Activated CD8-positive, alpha-beta T cell treated with anti-CD3 and anti-CD28 coated beads for 36 hours (primary cell): ENCODE results near the gene PCDHA6. TPM values are rescaled to one million over a fixed set of nuclear protein-coding genes. Genes with fewer than 3 reads are reported as not detected.
"Not testable (repeated sequence)": the region's sequence is repeated elsewhere in the genome, so short reads cannot be mapped to it uniquely, and the experiment has no call there.

Experiments used
- ATAC-seq: fragments of 200-7000 bp; cut with Tn5 transposase; one replicate; pipeline ENCODE4 v1.10.0; 2021; ENCODE audit warnings: mild to moderate bottlenecking, moderate library complexity
- CTCF ChIA-PET: fragments of 350-600 bp; sonication (Branson Sonifier 250); formaldehyde crosslinking; loops from one replicate; lab custom pipeline; 2021; ENCODE audit warnings: antibody characterized with exemption; lab: Charles Lee
- POLR2A ChIA-PET: fragments of 350-600 bp; sonication (Branson Sonifier 250); formaldehyde crosslinking; loops from one replicate; lab custom pipeline; 2021; ENCODE audit warnings: antibody characterized with exemption; lab: Charles Lee
- DNase-seq: peaks from one replicate; pipeline ENCODE4 v3.0.0-alpha.2; 2020
- H3K27ac Mint-ChIP-seq: one replicate; pipeline ENCODE4 v1.8.0; 2021; ENCODE audit warnings: mild to moderate bottlenecking, mixed read lengths
- H3K27me3 Mint-ChIP-seq: one replicate; pipeline ENCODE4 v1.8.0; 2021; ENCODE audit warnings: mixed read lengths
- H3K36me3 Mint-ChIP-seq: one replicate; pipeline ENCODE4 v1.8.0; 2021; ENCODE audit warnings: low read depth, mixed read lengths
- H3K4me1 Mint-ChIP-seq: one replicate; pipeline ENCODE4 v1.8.0; 2021; ENCODE audit warnings: low read depth, mixed read lengths
- H3K4me3 Mint-ChIP-seq: one replicate; pipeline ENCODE4 v1.8.0; 2021; ENCODE audit warnings: mild to moderate bottlenecking, moderate library complexity, mixed read lengths
- H3K9me3 Mint-ChIP-seq: one replicate; pipeline ENCODE4 v1.8.0; 2021; ENCODE audit warnings: mixed read lengths
- CTCF ChIP-seq: fragments of 200-600 bp; IDR thresholded peaks from one replicate; pipeline ENCODE4 v1.8.0; 2022; ENCODE audit warnings: antibody characterized with exemption, mild to moderate bottlenecking
- intact Hi-C: fragments of 100-400 bp; cut with micrococcal nuclease; formaldehyde crosslinking; loops from one replicate; pipeline ENCODE4 v1.10.0; 2022
- total RNA-seq, 2 experiments: library from RNA; stranded (reverse); gene quantifications; one replicate each; pipeline ENCODE4 v1.2.3, GENCODE V29; 2021

Gene PCDHA6
- total RNA-seq, 2 experiments from 2014 or later: not detected

- DNase-seq (peak; percentile 9), ATAC-seq (no peak)
- H3K9me3 Mint-ChIP-seq: peaks cover 21% of the 10 kb centered on the region
- no peaks in the 10 kb centered on the region for H3K4me1 Mint-ChIP-seq
- H3K4me3 Mint-ChIP-seq: no peak within 1 kb of the TSS
- peaks cover 23% of the 10 kb centered on the region for H3K27me3 Mint-ChIP-seq
- H3K27ac Mint-ChIP-seq: no peak within 1 kb of the TSS
- intact Hi-C loops: no loop called here
- TF ChIP-seq CTCF: no peak
- ChIA-PET POLR2A (no interaction called here), CTCF (interaction anchor here (1.1 to 1.2 kb wide), 2 partner anchors 8 to 15 kb away, joined by 3 read pairs; partner anchors contain the start of gene PCDHA1)
- peaks cover 6% of the 10 kb centered on the region for H3K36me3 Mint-ChIP-seq
Observed at GRCh38 chr5:140800816-140801493, 26.8 kb upstream of the PCDHA6 start, which contains the start of gene PCDHA3. Gene PCDHA3 (plus strand): TSS chr5:140801057.

GRCh38 chr5:140801494-140801841, 26.3 kb upstream of the PCDHA6 start:
- Mint-ChIP-seq H3K4me1 (no peaks in the 10 kb centered on the region), H3K4me3 (no peak overlapping the region), H3K36me3 (peaks cover 6% of the 10 kb centered on the region), H3K27me3 (peaks cover 25% of the 10 kb centered on the region), H3K27ac (no peak overlapping the region), H3K9me3 (peaks cover 21% of the 10 kb centered on the region)
- ChIA-PET CTCF (interaction anchor here (1.1 to 1.2 kb wide), 2 partner anchors 8 to 15 kb away, joined by 3 read pairs; partner anchors contain the start of gene PCDHA1), POLR2A (no interaction called here)
- ATAC-seq (no peak), DNase-seq (no peak)
- intact Hi-C loops: no loop called here
- no peak for TF ChIP-seq CTCF

- POLR2A ChIA-PET, ATAC-seq, H3K27ac Mint-ChIP-seq, H3K4me1 Mint-ChIP-seq, intact Hi-C loops, H3K4me3 Mint-ChIP-seq, DNase-seq, H3K36me3 Mint-ChIP-seq: not testable (repeated sequence)
- Mint-ChIP-seq H3K9me3 (peaks cover 25% of the 10 kb centered on the region), H3K27me3 (peaks cover 30% of the 10 kb centered on the region)
- CTCF ChIA-PET: interaction anchor here (1.1 kb wide), 1 partner anchor 16 kb away, joined by 3 read pairs; the partner anchor contains the start of gene PCDHA1
Observed at GRCh38 chr5:140802381-140802780, 25.4 kb upstream of the PCDHA6 start.

GRCh38 chr5:140802781-140803271, 24.9 kb upstream of the PCDHA6 start:
- intact Hi-C loops: no loop called here

More at GRCh38 chr5:140802781-140803271, 24.9 kb upstream of the PCDHA6 start:
- Mint-ChIP-seq H3K4me3 (no peak overlapping the region), H3K36me3 (peaks cover 10% of the 10 kb centered on the region), H3K27me3 (peaks cover 33% of the 10 kb centered on the region), H3K4me1 (no peaks in the 10 kb centered on the region), H3K27ac (no peak overlapping the region), H3K9me3 (peaks cover 28% of the 10 kb centered on the region)
- TF ChIP-seq CTCF: no peak
- ChIA-PET POLR2A (no interaction called here), CTCF (no interaction called here)
- ATAC-seq (no peak), DNase-seq (no peak)
